HuH-7 (cell line): Measurements from ENCODE around the gene RAB13.
A peak's percentile ranks its signal among the peaks of the same experiment; 100 is the strongest.

ENCODE experiments used
- DNase-seq: peaks from one replicate; pipeline ENCODE4 v3.0.0; 2011; ENCODE audit warnings: low spot score

Gene RAB13

GRCh38 chr1:153977250-153978240, 8.6 kb downstream of the RAB13 start, which contains the start of gene JTB:
Gene JTB, minus strand, starts transcription at chr1:153977674. Its CDS starts 422 bp downstream, at chr1:153977252.
- peak; percentile 84 for DNase-seq

- no peak for DNase-seq
These were observed 9.3 kb downstream of the RAB13 start for GRCh38 chr1:153976819-153977249.

GRCh38 chr1:153973525-153973924, 12.6 kb downstream of the RAB13 start:
- DNase-seq, result no peak

- DNase-seq, result no peak
These were observed 13.1 kb downstream of the RAB13 start for GRCh38 chr1:153973071-153973470.

- no peak for DNase-seq
These were observed 15.8 kb downstream of the RAB13 start for GRCh38 chr1:153970346-153970745.

- DNase-seq, result no peak
These were observed 17.2 kb downstream of the RAB13 start for GRCh38 chr1:153968972-153969371.

- no peak for DNase-seq
These were observed 17.7 kb downstream of the RAB13 start for GRCh38 chr1:153968408-153968807.

- no peak for DNase-seq
These were observed 18.2 kb downstream of the RAB13 start for GRCh38 chr1:153968000-153968363.

GRCh38 chr1:153967107-153967999, 18.8 kb downstream of the RAB13 start, which contains the start of gene CREB3L4:
Gene CREB3L4, plus strand, starts transcription at chr1:153967902. Its CDS starts 624 bp downstream, at chr1:153968526.
- peak; percentile 94 for DNase-seq

- DNase-seq, result no peak
These were observed 22.2 kb downstream of the RAB13 start for GRCh38 chr1:153963850-153964331.

- DNase-seq, result peak; percentile 98
These were observed 22.9 kb downstream of the RAB13 start, which contains the start of gene SLC39A1 for GRCh38 chr1:153963030-153963849. Gene SLC39A1, minus strand, starts transcription at chr1:153963537. Its CDS starts 822 bp downstream, at chr1:153962715.

GRCh38 chr1:153962088-153963029, 23.8 kb downstream of the RAB13 start:
- DNase-seq, result no peak

GRCh38 chr1:153961421-153961820, 24.7 kb downstream of the RAB13 start:
- no peak for DNase-seq

GRCh38 chr1:153960206-153960605, 25.9 kb downstream of the RAB13 start:
- no peak for DNase-seq

- no peak for DNase-seq
These were observed 26.7 kb downstream of the RAB13 start for GRCh38 chr1:153959454-153959853.

GRCh38 chr1:153958961-153959260, 27.2 kb downstream of the RAB13 start:
- DNase-seq, result no peak

- DNase-seq, result peak; percentile 100
These were observed 27.8 kb downstream of the RAB13 start, which contains the start of gene CRTC2 for GRCh38 chr1:153958111-153958960. Gene CRTC2, minus strand, starts transcription at chr1:153958612. Its CDS starts 115 bp downstream, at chr1:153958497.

- DNase-seq, result no peak
These were observed 28.4 kb downstream of the RAB13 start for GRCh38 chr1:153957744-153958110.

GRCh38 chr1:153956997-153957715, 29.0 kb downstream of the RAB13 start:
- DNase-seq, result no peak
